Measurements from ENCODE around the gene HSBP1L1.
A peak's percentile ranks its signal among the peaks of the same experiment; 100 is the strongest.

Gene HSBP1L1

DNA sequence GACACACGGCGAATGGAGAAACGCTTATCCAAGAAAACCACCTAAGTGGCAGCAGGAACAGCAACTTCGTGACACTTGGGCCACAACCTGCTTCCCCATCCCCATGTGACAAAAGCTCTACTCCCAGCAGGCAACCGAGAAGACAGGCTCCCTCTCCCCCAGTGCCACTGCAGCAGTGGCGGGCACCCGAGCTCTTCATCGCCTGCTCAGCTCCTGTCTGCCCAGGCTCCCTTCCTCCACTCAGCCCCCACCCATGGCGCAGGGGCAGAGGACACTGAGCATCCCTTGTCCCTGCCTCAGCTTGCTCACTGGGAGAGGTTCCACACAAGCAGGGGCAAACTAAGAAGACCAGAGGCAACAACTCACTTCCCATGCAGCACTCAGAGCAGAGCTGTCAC is 35.9 kb upstream of the HSBP1L1 start:
- TF ChIP-seq YY1 (IDR thresholded peaks at IDR 0.05; ENCODE audit: low read depth) (no peak), CREB1 (IDR thresholded peaks at IDR 0.05; ENCODE audit: low read depth) (no peak), FOXM1 (IDR thresholded peaks at IDR 0.05; ENCODE audit: borderline replicate concordance, low read depth) (no peak), EP300 (IDR thresholded peaks at IDR 0.05; ENCODE audit: borderline replicate concordance) (no peak), TAF1 (IDR thresholded peaks at IDR 0.05; ENCODE audit: low read depth) (no peak), REST (IDR thresholded peaks at IDR 0.05; ENCODE audit: low read depth) (no peak), RAD21 (IDR thresholded peaks at IDR 0.05; ENCODE audit: low read depth) (no peak), TEAD4 (IDR thresholded peaks at IDR 0.05) (no peak), NFIC (IDR thresholded peaks at IDR 0.05) (no peak), ZBTB7A (IDR thresholded peaks at IDR 0.05; ENCODE audit: low read depth) (no peak)
- TF ChIP-seq, protein P1, sequence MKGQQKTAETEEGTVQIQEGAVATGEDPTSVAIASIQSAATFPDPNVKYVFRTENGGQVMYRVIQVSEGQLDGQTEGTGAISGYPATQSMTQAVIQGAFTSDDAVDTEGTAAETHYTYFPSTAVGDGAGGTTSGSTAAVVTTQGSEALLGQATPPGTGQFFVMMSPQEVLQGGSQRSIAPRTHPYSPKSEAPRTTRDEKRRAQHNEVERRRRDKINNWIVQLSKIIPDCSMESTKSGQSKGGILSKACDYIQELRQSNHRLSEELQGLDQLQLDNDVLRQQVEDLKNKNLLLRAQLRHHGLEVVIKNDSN (IDR thresholded peaks at IDR 0.05): no peak
- TF ChIP-seq, protein P2, sequence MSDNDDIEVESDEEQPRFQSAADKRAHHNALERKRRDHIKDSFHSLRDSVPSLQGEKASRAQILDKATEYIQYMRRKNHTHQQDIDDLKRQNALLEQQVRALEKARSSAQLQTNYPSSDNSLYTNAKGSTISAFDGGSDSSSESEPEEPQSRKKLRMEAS (IDR thresholded peaks at IDR 0.05): no peak

DNA sequence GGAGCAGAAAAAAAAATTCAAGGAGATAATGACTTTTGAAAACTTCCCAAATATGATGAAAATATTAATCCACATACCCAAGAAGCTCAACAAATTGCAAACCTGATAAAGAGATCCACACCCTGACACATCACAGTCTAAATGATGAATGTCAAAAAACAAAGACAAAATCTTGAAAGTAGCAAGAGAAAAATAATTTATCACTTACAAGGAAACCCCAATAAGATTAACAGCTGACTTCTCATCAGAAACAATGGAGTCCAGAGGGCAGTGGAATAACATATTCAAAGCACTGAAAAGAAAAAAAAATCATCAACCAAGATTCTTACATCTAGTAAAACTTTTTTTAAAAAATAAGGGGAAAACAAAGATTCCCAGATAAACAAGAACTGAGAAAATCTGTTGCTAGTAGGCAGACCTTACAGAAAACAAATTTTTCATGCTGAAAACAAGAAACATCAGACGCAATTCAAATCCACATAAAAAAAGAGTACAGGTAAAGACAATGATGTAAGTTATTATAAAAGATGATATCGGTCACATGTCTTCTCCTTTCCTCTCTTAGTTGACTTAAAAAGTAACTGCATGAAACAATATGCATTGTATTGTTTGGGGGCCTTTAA is 34.3 kb upstream of the HSBP1L1 start:
- no peak for TF ChIP-seq TEAD4 (IDR thresholded peaks at IDR 0.05)
- TF ChIP-seq, protein P1 (IDR thresholded peaks at IDR 0.05): peak; percentile 23; the same call in 1 of the 2 replicates

DNA sequence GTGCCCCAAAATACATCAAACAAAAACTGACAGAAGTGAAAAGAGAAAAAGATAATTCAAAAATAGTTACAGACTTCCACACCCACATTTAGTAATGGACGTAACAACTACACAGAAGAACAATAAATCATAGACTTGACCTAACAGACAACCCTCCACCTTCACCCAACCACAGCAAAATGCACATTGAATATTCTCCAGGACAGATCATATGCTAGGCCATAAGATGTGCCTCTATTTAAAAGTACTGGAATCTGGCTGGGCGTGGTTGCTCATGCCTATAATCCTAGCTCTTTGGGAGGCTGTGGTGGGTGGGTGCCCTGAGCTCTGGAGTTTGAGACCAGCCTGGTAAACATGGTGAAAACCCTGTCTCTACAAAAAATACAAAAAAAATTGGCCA is 33.0 kb upstream of the HSBP1L1 start:
- TF ChIP-seq TCF12 (IDR thresholded peaks at IDR 0.05; ENCODE audit: low read depth) (no peak), EGR1 (IDR thresholded peaks at IDR 0.05) (no peak), EP300 (IDR thresholded peaks at IDR 0.05; ENCODE audit: borderline replicate concordance) (no peak), CEBPB (IDR thresholded peaks at IDR 0.05) (no peak), TEAD4 (IDR thresholded peaks at IDR 0.05) (no peak), RAD21 (IDR thresholded peaks at IDR 0.05; ENCODE audit: low read depth) (no peak)

- TF ChIP-seq YY1 (IDR thresholded peaks at IDR 0.05; ENCODE audit: low read depth) (no peak), EGR1 (IDR thresholded peaks at IDR 0.05) (no peak), TAF1 (IDR thresholded peaks at IDR 0.05; ENCODE audit: low read depth) (no peak), RAD21 (IDR thresholded peaks at IDR 0.05; ENCODE audit: low read depth) (no peak), TCF12 (IDR thresholded peaks at IDR 0.05; ENCODE audit: low read depth) (no peak), TEAD4 (IDR thresholded peaks at IDR 0.05) (no peak), EP300 (IDR thresholded peaks at IDR 0.05; ENCODE audit: borderline replicate concordance) (no peak), ZBTB7A (IDR thresholded peaks at IDR 0.05; ENCODE audit: low read depth) (no peak), NFIC (IDR thresholded peaks at IDR 0.05) (no peak), FOXM1 (IDR thresholded peaks at IDR 0.05; ENCODE audit: borderline replicate concordance, low read depth) (no peak), CREB1 (IDR thresholded peaks at IDR 0.05; ENCODE audit: low read depth) (no peak), CEBPB (IDR thresholded peaks at IDR 0.05) (no peak), REST (IDR thresholded peaks at IDR 0.05; ENCODE audit: low read depth) (no peak)
- TF ChIP-seq, protein P2 (IDR thresholded peaks at IDR 0.05): no peak
- TF ChIP-seq, protein P1 (IDR thresholded peaks at IDR 0.05): no peak
Observed at GRCh38 chr18:79932907-79933306, 31.5 kb upstream of the HSBP1L1 start.

DNA sequence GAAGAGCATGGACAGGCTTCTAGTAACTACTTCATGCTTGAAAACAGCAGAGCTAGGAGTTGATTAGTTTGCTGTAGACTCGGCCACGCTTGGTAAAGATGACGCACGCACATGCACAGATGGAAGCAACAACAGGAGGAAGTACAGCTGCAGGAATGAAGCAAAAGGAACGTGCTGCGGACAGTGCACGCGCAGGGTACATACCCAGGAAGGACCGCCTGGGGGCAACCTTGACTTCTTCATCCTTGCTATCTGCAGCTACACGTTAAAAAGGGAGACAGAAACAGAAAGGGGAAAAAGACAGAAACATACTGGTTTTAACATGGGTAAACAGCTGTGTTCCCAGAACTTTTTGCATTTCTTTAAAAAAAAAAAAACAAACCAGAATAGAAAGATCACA is 30.7 kb upstream of the HSBP1L1 start:
- TF ChIP-seq RAD21 (IDR thresholded peaks at IDR 0.05; ENCODE audit: low read depth) (no peak), ZBTB7A (IDR thresholded peaks at IDR 0.05; ENCODE audit: low read depth) (no peak), EP300 (IDR thresholded peaks at IDR 0.05; ENCODE audit: borderline replicate concordance) (no peak), FOXM1 (IDR thresholded peaks at IDR 0.05; ENCODE audit: borderline replicate concordance, low read depth) (no peak), CREB1 (IDR thresholded peaks at IDR 0.05; ENCODE audit: low read depth) (no peak), EGR1 (IDR thresholded peaks at IDR 0.05) (no peak), TEAD4 (IDR thresholded peaks at IDR 0.05) (no peak), TCF12 (IDR thresholded peaks at IDR 0.05; ENCODE audit: low read depth) (no peak), YY1 (IDR thresholded peaks at IDR 0.05; ENCODE audit: low read depth) (no peak), REST (IDR thresholded peaks at IDR 0.05; ENCODE audit: low read depth) (no peak), NFIC (IDR thresholded peaks at IDR 0.05) (no peak), TAF1 (IDR thresholded peaks at IDR 0.05; ENCODE audit: low read depth) (no peak), CEBPB (IDR thresholded peaks at IDR 0.05) (no peak)
- TF ChIP-seq, protein P2 (IDR thresholded peaks at IDR 0.05): no peak
- TF ChIP-seq, protein P1 (IDR thresholded peaks at IDR 0.05): no peak

All from Ishikawa (cell line).